A549 (cell line): ENCODE data around the gene NSRP1. TPM values are rescaled to one million over a fixed set of nuclear protein-coding genes. Genes with fewer than 3 reads are reported as not detected.

Source experiments
- ATAC-seq, 2 experiments: fragments of 200-7000 bp in 1 of 2; fragments of >200 bp in 1 of 2; cut with Nextera tagmentation in 1 of 2; cut with Tn5 transposase in 1 of 2; 3 replicates each; pipeline versions ENCODE4 v1.8.0 to v1.9.1; 2018 to 2020; ENCODE audit warnings: mild to moderate bottlenecking in 1 of 2, moderate library complexity in 1 of 2
- CTCF ChIA-PET: fragments of 300-600 bp; sonication (Branson Sonifier 250); formaldehyde crosslinking; extraction: SDS; loops from one replicate; lab custom pipeline; 2021; ENCODE audit warnings: antibody characterized with exemption, inconsistent platforms; lab: Yijun Ruan, JAX
- POLR2A ChIA-PET: fragments of 350-600 bp; formaldehyde crosslinking; extraction: SDS; loops from one replicate; lab custom pipeline; 2021; ENCODE audit warnings: antibody characterized with exemption, inconsistent platforms; lab: Yijun Ruan, JAX
- DNase-seq, 2 experiments: peaks; one replicate each; pipeline versions ENCODE4 v3.0.0 to v3.0.0-alpha.2; 2011 to 2016; ENCODE audit warnings: low read depth in 1 of 2, low spot score in 1 of 2
- FAIRE-seq: peaks from 2 replicates; lab custom pipeline; 2011; peaks lifted over from hg19 to GRCh38; lab: Jason Lieb, UNC
- H3K27ac ChIP-seq, 2 experiments: fragments of >200 bp; sonication (Bioruptor Twin); formaldehyde crosslinking; 3 replicates each; pipeline ENCODE4 v1.5.1; 2016 to 2017
- H3K4me1 ChIP-seq: fragments of >200 bp; sonication (Bioruptor Twin); formaldehyde crosslinking; 3 replicates; pipeline ENCODE4 v1.6.1; 2016
- H3K4me2 ChIP-seq: fragments of >200 bp; sonication (Bioruptor Twin); formaldehyde crosslinking; 3 replicates; pipeline ENCODE4 v1.6.1; 2016
- H3K4me3 ChIP-seq: fragments of >200 bp; sonication (Bioruptor Twin); formaldehyde crosslinking; 3 replicates; pipeline ENCODE4 v1.5.1; 2016
- H3K9me3 ChIP-seq: fragments of >200 bp; sonication (Bioruptor Twin); formaldehyde crosslinking; 3 replicates; pipeline ENCODE4 v1.6.1; 2016
- ATOH8 ChIP-seq: fragments of 250-450 bp; sonication (Bioruptor Pico); IDR thresholded peaks from 2 replicates; pipeline ENCODE4 v1.5.0; 2020; ENCODE audit warnings: low read depth, mild to moderate bottlenecking, moderate library complexity
- BHLHE40 ChIP-seq: IDR thresholded peaks from 2 replicates; pipeline ENCODE4 v1.6.1; 2012; ENCODE audit warnings: low read depth, low read length, inconsistent platforms
- CEBPB ChIP-seq, 2 experiments: fragments of >200 bp in 1 of 2; sonication (Bioruptor Twin) in 1 of 2; formaldehyde crosslinking in 1 of 2; IDR thresholded peaks; 2 replicates each; pipeline ENCODE4 v1.6.1; 2012 to 2016
- CHD2 ChIP-seq: fragments of 150-350 bp; IDR thresholded peaks from 2 replicates; pipeline ENCODE4 v1.6.1; 2014; ENCODE audit warnings: low read length; ENCODE audit not compliant: partially characterized antibody
- EHMT2 ChIP-seq: fragments of 200-600 bp; sonication (generic); IDR thresholded peaks from 2 replicates; pipeline ENCODE4 v1.6.1; 2016; ENCODE audit warnings: antibody characterized with exemption, low read depth, mild to moderate bottlenecking, moderate library complexity
- ELK1 ChIP-seq: fragments of 150-350 bp; IDR thresholded peaks from 2 replicates; pipeline ENCODE4 v1.6.1; 2014; ENCODE audit warnings: low read depth, mild to moderate bottlenecking, low read length
- FOSL2 ChIP-seq, 2 experiments: fragments of 450-650 bp in 1 of 2; fragments of >200 bp in 1 of 2; sonication (Bioruptor Twin) in 1 of 2; formaldehyde crosslinking; IDR thresholded peaks; 2 replicates each; pipeline versions ENCODE4 v1.5.0 to v1.6.1; 2016 to 2020; ENCODE audit warnings: mild to moderate bottlenecking in 1 of 2, moderate library complexity in 1 of 2
- FOXS1 ChIP-seq: fragments of 250-450 bp; sonication (Bioruptor Pico); IDR thresholded peaks from 2 replicates; pipeline ENCODE4 v1.5.0; 2020; ENCODE audit warnings: mild to moderate bottlenecking, moderate library complexity
- GATA3 ChIP-seq: IDR thresholded peaks from 2 replicates; pipeline ENCODE4 v1.6.1; 2012; ENCODE audit warnings: borderline replicate concordance
- HMGXB4 ChIP-seq: fragments of 250-450 bp; sonication (Bioruptor Pico); IDR thresholded peaks from 2 replicates; pipeline ENCODE4 v1.5.0; 2021; ENCODE audit warnings: mild to moderate bottlenecking, moderate library complexity, borderline replicate concordance
- HOXA7 ChIP-seq: fragments of 250-450 bp; sonication (Bioruptor Pico); IDR thresholded peaks from 2 replicates; pipeline ENCODE4 v1.5.0; 2020; ENCODE audit warnings: mild to moderate bottlenecking, moderate library complexity
- HOXB13 ChIP-seq: fragments of 250-450 bp; sonication (Bioruptor Pico); IDR thresholded peaks from 2 replicates; pipeline ENCODE4 v1.5.0; 2020; ENCODE audit warnings: low read depth, mild to moderate bottlenecking, moderate library complexity
- JUNB ChIP-seq: fragments of >200 bp; sonication (Bioruptor Twin); formaldehyde crosslinking; IDR thresholded peaks from 2 replicates; pipeline ENCODE4 v1.6.1; 2016
- KDM1A ChIP-seq: fragments of 200-600 bp; sonication (generic); IDR thresholded peaks from 2 replicates; pipeline ENCODE4 v1.6.1; 2016; ENCODE audit warnings: low read depth, mild to moderate bottlenecking
- KDM5A ChIP-seq: fragments of 200-600 bp; sonication (generic); IDR thresholded peaks from 2 replicates; pipeline ENCODE4 v1.6.1; 2016; ENCODE audit warnings: antibody characterized with exemption, mild to moderate bottlenecking
- MAFK ChIP-seq: fragments of 450-650 bp; IDR thresholded peaks from 2 replicates; pipeline ENCODE4 v1.6.1; 2014; ENCODE audit not compliant: partially characterized antibody
- MAZ ChIP-seq: fragments of 150-350 bp; IDR thresholded peaks from 2 replicates; pipeline ENCODE4 v1.6.1; 2014; ENCODE audit warnings: antibody characterized with exemption, low read depth, low read length, borderline replicate concordance
- NPAS2 ChIP-seq: fragments of 250-450 bp; sonication (Bioruptor Pico); IDR thresholded peaks from 2 replicates; pipeline ENCODE4 v1.8.0; 2022; ENCODE audit warnings: mild to moderate bottlenecking, moderate library complexity, borderline replicate concordance
- NR3C1 ChIP-seq: fragments of >200 bp; sonication (Bioruptor Twin); formaldehyde crosslinking; IDR thresholded peaks from 3 replicates; pipeline ENCODE4 v1.6.1; 2017
- POLR2A ChIP-seq: IDR thresholded peaks from 2 replicates; pipeline ENCODE4 v1.6.1; 2012; ENCODE audit warnings: mild to moderate bottlenecking, low read length
- RARB ChIP-seq: fragments of 250-450 bp; sonication (Bioruptor Pico); IDR thresholded peaks from 2 replicates; pipeline ENCODE4 v1.8.0; 2021; ENCODE audit warnings: mild to moderate bottlenecking, moderate library complexity
- RFX5 ChIP-seq: fragments of 450-650 bp; IDR thresholded peaks from 2 replicates; pipeline ENCODE4 v1.7.1; 2014; ENCODE audit warnings: antibody characterized with exemption, mild to moderate bottlenecking, moderate library complexity
- RNF2 ChIP-seq: fragments of 200-600 bp; sonication (generic); IDR thresholded peaks from 2 replicates; pipeline ENCODE4 v1.6.1; 2016; ENCODE audit warnings: low read depth, mild to moderate bottlenecking, antibody characterized with exemption, moderate library complexity, borderline replicate concordance
- SMC3 ChIP-seq: fragments of >200 bp; sonication (Bioruptor Twin); formaldehyde crosslinking; IDR thresholded peaks from 3 replicates; pipeline ENCODE4 v1.6.1; 2018; ENCODE audit warnings: inconsistent platforms
- ZC3H11A ChIP-seq: fragments of 450-650 bp; IDR thresholded peaks from 2 replicates; pipeline ENCODE4 v1.6.1; 2014; ENCODE audit warnings: antibody characterized with exemption, mild to moderate bottlenecking
- ZSCAN20 ChIP-seq: fragments of 250-450 bp; sonication (Bioruptor Pico); IDR thresholded peaks from 2 replicates; pipeline ENCODE4 v1.8.0; 2022; ENCODE audit warnings: mild to moderate bottlenecking, moderate library complexity
- WGBS: methylation state at CpG from one replicate; pipeline ENCODE4 v1.1.6; 2017; ENCODE audit errors: missing lambda C conversion rate; 5-methylcytosine and 5-hydroxymethylcytosine counted together
- polyA plus RNA-seq, 4 experiments: library from polyadenylated mRNA; depleted of rRNA in 3 of 4; stranded (reverse); fragments of >200 nt; fragmentation: RNase III in 1 of 4; extraction: RNeasy Plus Mini Kit Qiagen cat#74134 plus additional on column Dnase treatment in 1 of 4; gene quantifications; 2 replicates in 3 of 4; 3 replicates in 1 of 4; pipeline ENCODE4 v1.2.3, GENCODE V29; 2011 to 2017

NSRP1 gene
- polyA plus RNA-seq, 2 of the 4 experiments (the other 2 are of a cell fraction): 30.9 to 39.6 TPM

GRCh38 chr17:30176855-30177254 lies 60.2 kb downstream of the NSRP1 start:
- H3K4me1 ChIP-seq: no peaks in the 10 kb centered on the region
- 94% methylated on average over 5 of the region's 5 CpGs for whole genome bisulfite sequencing
- ATAC-seq: no peak
- DNase-seq: no peak
- no peaks in the 10 kb centered on the region for H3K9me3 ChIP-seq
- ChIA-PET CTCF (interaction anchor here (1.4 to 2.4 kb wide), 3 partner anchors 9 to 52 kb away, joined by 6 to 7 read pairs (median 6); no protein-coding TSS in a partner anchor), POLR2A (no interaction called here)
- no peak for FAIRE-seq
- H3K27ac ChIP-seq: no peak overlapping the region
- H3K4me3 ChIP-seq: no peak overlapping the region
- TF ChIP-seq CEBPB (IDR thresholded peaks at IDR 0.05) (no peak), POLR2A (no peak), ZC3H11A (no peak), JUNB (no peak), ZSCAN20 (CRISPR knock-in tag) (no peak), RFX5 (no peak), NR3C1 (no peak), ELK1 (no peak), BHLHE40 (no peak), EHMT2 (no peak), NPAS2 (CRISPR knock-in tag) (no peak), KDM5A (no peak), HOXA7 (CRISPR knock-in tag) (no peak), RNF2 (no peak), MAZ (no peak)
- H3K4me2 ChIP-seq: no peak overlapping the region

GRCh38 chr17:30186761-30187160 lies 70.1 kb downstream of the NSRP1 start:
- ATAC-seq (no peak), FAIRE-seq (peak; percentile 32), DNase-seq (no peak)
- no peaks in the 10 kb centered on the region for H3K9me3 ChIP-seq
- H3K4me1 ChIP-seq: no peaks in the 10 kb centered on the region
- ChIA-PET POLR2A (no interaction called here), CTCF (interaction anchor here (0.6 to 1.2 kb wide), 5 partner anchors 10 to 1506 kb away, joined by 3 to 5 read pairs (median 3); no protein-coding TSS in a partner anchor)
- no peak overlapping the region for H3K4me3 ChIP-seq
- no peak for TF ChIP-seq FOXS1 (CRISPR knock-in tag)
- no peak for TF ChIP-seq HOXB13 (CRISPR knock-in tag)
- TF ChIP-seq FOSL2 (IDR thresholded peaks at IDR 0.05): no peak
- TF ChIP-seq FOSL2 (CRISPR knock-in tag; IDR thresholded peaks at IDR 0.05): no peak
- peak; percentile 77 for TF ChIP-seq MAFK
- TF ChIP-seq NR3C1: no peak
- H3K4me2 ChIP-seq: no peak overlapping the region
- WGBS: 94% methylated on average over 1 of the region's 1 CpG
- H3K27ac ChIP-seq: no peak overlapping the region

- POLR2A ChIA-PET: no interaction called here
- no peak for FAIRE-seq
- CTCF ChIA-PET: interaction anchor here (0.6 to 1.7 kb wide), 10 partner anchors 9 to 83 kb away, joined by 3 to 9 read pairs (median 4); no protein-coding TSS in a partner anchor
- TF ChIP-seq ATOH8: no peak
- TF ChIP-seq CHD2: no peak
- TF ChIP-seq KDM1A: no peak
- no peak for TF ChIP-seq SMC3
- TF ChIP-seq BHLHE40: no peak
- no peak for TF ChIP-seq KDM5A
- TF ChIP-seq HMGXB4 (CRISPR knock-in tag): no peak
- TF ChIP-seq ELK1: no peak
- TF ChIP-seq RARB: no peak
- TF ChIP-seq GATA3: no peak
These were observed 71.0 kb downstream of the NSRP1 start for GRCh38 chr17:30187573-30187972.

More at GRCh38 chr17:30187573-30187972, 71.0 kb downstream of the NSRP1 start:
- H3K4me2 ChIP-seq: no peak overlapping the region
- no peak overlapping the region for H3K27ac ChIP-seq
- H3K4me3 ChIP-seq: no peak overlapping the region
- H3K9me3 ChIP-seq: no peaks in the 10 kb centered on the region
- no peak for DNase-seq
- no peak for ATAC-seq
- 83% methylated on average over 2 of the region's 2 CpGs for WGBS
- H3K4me1 ChIP-seq: no peaks in the 10 kb centered on the region
